ENCODE results near the gene ACCS.

GRCh38 chr11:44120169-44120568 is 54.1 kb downstream of the ACCS start:
- TF ChIP-seq POLR2A (IDR thresholded peaks at IDR 0.05) (no peak), CTCF (IDR thresholded peaks at IDR 0.05) (no peak)

All from testis (tissue), 2 donors.